DOHH2 (cell line): Measurements from ENCODE around the gene LCA5L.

ENCODE experiments used
- CTCF ChIP-seq: fragments of 200-600 bp; sonication (generic); IDR thresholded peaks from one replicate; pipeline ENCODE4 v1.5.1; 2014; ENCODE audit warnings: antibody characterized with exemption, mild to moderate bottlenecking, low read depth, low read length; ENCODE audit not compliant: poor library complexity, severe bottlenecking
- EZH2phosphoT487 ChIP-seq: fragments of 200-600 bp; sonication (generic); IDR thresholded peaks from 2 replicates; pipeline ENCODE4 v1.6.1; 2017; ENCODE audit warnings: borderline replicate concordance, mild to moderate bottlenecking, antibody characterized with exemption, low read length, moderate library complexity, mixed read lengths

- TF ChIP-seq CTCF: peak; percentile 34
- TF ChIP-seq EZH2phosphoT487: no peak
Observed at GRCh38 chr21:39388811-39389155, 56.8 kb downstream of the LCA5L start.
